OCI-LY1 (cell line): ENCODE data around the gene CCR2.

Source experiments
- H2AFZ ChIP-seq: fragments of 200-600 bp; sonication (generic), shearing (Covaris generic); 2 replicates; pipeline ENCODE4 v1.6.0; 2014; ENCODE audit warnings: antibody characterized with exemption, mild to moderate bottlenecking, low read length
- H3F3A ChIP-seq: fragments of 200-600 bp; sonication (generic), shearing (Covaris generic); 2 replicates; pipeline ENCODE4 v1.6.0; 2014; ENCODE audit warnings: mild to moderate bottlenecking, antibody characterized with exemption, low read length, moderate library complexity; ENCODE audit not compliant: insufficient read depth
- H3K27ac ChIP-seq: fragments of 200-600 bp; sonication (generic); 2 replicates; pipeline ENCODE4 v1.5.1; 2014; ENCODE audit warnings: low read length, mixed run types, mild to moderate bottlenecking, low read depth; ENCODE audit not compliant: poor library complexity, severe bottlenecking
- H3K27me3 ChIP-seq: fragments of 200-600 bp; sonication (generic); 2 replicates; pipeline ENCODE4 v1.6.0; 2014; ENCODE audit warnings: antibody characterized with exemption, mild to moderate bottlenecking, low read length, moderate library complexity; ENCODE audit not compliant: insufficient read depth
- H3K36me3 ChIP-seq: fragments of 200-600 bp; sonication (generic); 2 replicates; pipeline ENCODE4 v1.6.1; 2014; ENCODE audit warnings: mild to moderate bottlenecking, antibody characterized with exemption, low read length, moderate library complexity, mixed read lengths; ENCODE audit not compliant: insufficient read depth
- H3K4me1 ChIP-seq: fragments of 200-600 bp; sonication (generic); 2 replicates; pipeline ENCODE4 v1.5.1; 2014; ENCODE audit warnings: mild to moderate bottlenecking, low read length, moderate library complexity; ENCODE audit not compliant: insufficient read depth, severe bottlenecking
- H3K4me2 ChIP-seq: fragments of 200-600 bp; sonication (generic), shearing (Covaris generic); 2 replicates; pipeline ENCODE4 v1.6.1; 2014; ENCODE audit warnings: low read length
- H3K4me3 ChIP-seq: fragments of 200-600 bp; sonication (generic); 2 replicates; pipeline ENCODE4 v1.5.1; 2014; ENCODE audit warnings: low read length, low read depth, mild to moderate bottlenecking, mixed read lengths; ENCODE audit not compliant: poor library complexity, severe bottlenecking
- H3K79me2 ChIP-seq: fragments of 200-600 bp; shearing (Covaris generic); 2 replicates; pipeline ENCODE4 v1.6.1; 2016; ENCODE audit warnings: mixed run types, low read length, mixed read lengths; ENCODE audit not compliant: insufficient read depth
- H3K9ac ChIP-seq: fragments of 200-600 bp; sonication (generic), shearing (Covaris generic); 2 replicates; pipeline ENCODE4 v1.6.1; 2014; ENCODE audit warnings: mild to moderate bottlenecking, low read length, mixed read lengths
- H3K9me2 ChIP-seq: fragments of 200-600 bp; sonication (generic), shearing (Covaris generic); 2 replicates; pipeline ENCODE4 v1.6.1; 2014; ENCODE audit warnings: low read depth, mild to moderate bottlenecking, low read length, mixed read lengths
- H3K9me3 ChIP-seq: fragments of 200-600 bp; shearing (Covaris generic); 2 replicates; pipeline ENCODE4 v1.6.1; 2014; ENCODE audit warnings: low read length, mixed read lengths
- H4K20me1 ChIP-seq: fragments of 200-600 bp; sonication (generic), shearing (Covaris generic); 2 replicates; pipeline ENCODE4 v1.6.0; 2016; ENCODE audit warnings: mild to moderate bottlenecking, low read length; ENCODE audit not compliant: insufficient read depth
- CTCF ChIP-seq: fragments of 200-600 bp; sonication (generic), shearing (Covaris generic); IDR thresholded peaks from 2 replicates; pipeline ENCODE4 v1.5.1; 2017; ENCODE audit warnings: mild to moderate bottlenecking, antibody characterized with exemption, low read length, moderate library complexity, mixed read lengths
- EZH2 ChIP-seq: fragments of 200-600 bp; sonication (generic), shearing (Covaris generic); IDR thresholded peaks from 2 replicates; pipeline ENCODE4 v1.8.0; 2017; ENCODE audit warnings: borderline replicate concordance, mixed run types, mild to moderate bottlenecking, antibody characterized with exemption, low read length, moderate library complexity, mixed read lengths

Gene CCR2

GRCh38 chr3:46353090-46353489 lies 821 bp upstream of the CCR2 start:
- no peaks in the 10 kb centered on the region for H3K9me2 ChIP-seq

DNA sequence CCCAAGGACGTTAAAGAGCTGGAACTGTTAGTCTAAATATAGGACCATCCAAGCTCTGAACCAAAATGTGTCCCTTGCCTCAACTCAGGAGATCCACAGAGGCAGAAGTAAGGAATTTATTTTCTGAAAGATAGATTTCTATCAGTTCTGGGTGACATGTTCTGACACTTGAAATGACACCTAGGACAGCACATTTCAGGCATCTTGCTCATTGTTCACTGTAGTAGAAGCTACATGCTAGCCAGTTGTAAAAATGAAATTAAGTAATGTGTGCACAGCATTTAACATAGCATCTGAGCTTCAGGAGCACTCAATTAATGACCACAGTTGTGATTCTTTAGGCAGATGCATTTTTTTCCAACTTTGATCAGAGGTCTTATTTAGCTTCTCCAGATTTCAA lies 567 bp downstream of the CCR2 start:
- Histone ChIP-seq H2AFZ (no peak overlapping the region), H3K9me3 (no peaks in the 10 kb centered on the region), H3K4me3 (no peak overlapping the region), H3K4me1 (no peaks in the 10 kb centered on the region), H3K79me2 (no peaks in the 10 kb centered on the region), H3K9ac (no peak overlapping the region), H3K4me2 (no peak overlapping the region), H3K27me3 (no peaks in the 10 kb centered on the region), H3K27ac (no peak overlapping the region), H3K9me2 (no peaks in the 10 kb centered on the region), H4K20me1 (no peaks in the 10 kb centered on the region), H3K36me3 (no peaks in the 10 kb centered on the region), H3F3A (no peaks in the 10 kb centered on the region)
- TF ChIP-seq CTCF = no peak
- TF ChIP-seq EZH2 = no peak

More at GRCh38 chr3:46353090-46353489, 821 bp upstream of the CCR2 start:
- no peaks in the 10 kb centered on the region for H3K4me1 ChIP-seq
- H3F3A ChIP-seq = no peaks in the 10 kb centered on the region
- no peak overlapping the region for H2AFZ ChIP-seq
- H3K27me3 ChIP-seq = no peaks in the 10 kb centered on the region
- no peaks in the 10 kb centered on the region for H3K36me3 ChIP-seq
- no peak overlapping the region for H3K9ac ChIP-seq
- H3K27ac ChIP-seq = no peak overlapping the region
- no peaks in the 10 kb centered on the region for H3K79me2 ChIP-seq
- no peak overlapping the region for H3K4me2 ChIP-seq
- H3K4me3 ChIP-seq = no peak overlapping the region
- H4K20me1 ChIP-seq = no peaks in the 10 kb centered on the region
- no peak for TF ChIP-seq CTCF
- TF ChIP-seq EZH2 = no peak
- H3K9me3 ChIP-seq = no peaks in the 10 kb centered on the region

- Histone ChIP-seq H3K4me1 (no peaks in the 10 kb centered on the region), H3K9ac (no peak overlapping the region), H3K9me2 (no peaks in the 10 kb centered on the region), H3K4me2 (no peak overlapping the region), H3K27me3 (no peaks in the 10 kb centered on the region), H2AFZ (no peak overlapping the region), H3K4me3 (no peak overlapping the region), H3K27ac (no peak overlapping the region), H3K36me3 (no peaks in the 10 kb centered on the region), H4K20me1 (no peaks in the 10 kb centered on the region), H3K9me3 (no peaks in the 10 kb centered on the region), H3F3A (no peaks in the 10 kb centered on the region), H3K79me2 (no peaks in the 10 kb centered on the region)
- TF ChIP-seq CTCF (no peak), EZH2 (no peak)
Observed at GRCh38 chr3:46354984-46355383, 1.1 kb downstream of the CCR2 start.
